Stimulated activated CD8-positive, alpha-beta memory T cell treated with anti-CD3 and anti-CD28 coated beads, Interleukin-12 subunit alpha, Interleukin-12 subunit beta, amount 100 ng/mL, for 24 hours (primary cell): Measurements from ENCODE around the gene CXCR2.

Experiments
- DNase-seq: peaks from one replicate; pipeline ENCODE4 v3.0.0-alpha.2; 2020; ENCODE audit errors: extremely low read depth

Gene CXCR2

GRCh38 chr2:218186355-218186766 is 60.5 kb downstream of the CXCR2 start:
- DNase-seq = peak; percentile 24
